Parathyroid adenoma (tissue), 2 donors: ENCODE measurements around the gene PUS7.
"Not testable (repeated sequence)": the region's sequence is repeated elsewhere in the genome, so short reads cannot be mapped to it uniquely, and the experiment has no call there.

Experiments used
- H2AFZ ChIP-seq: fragments of 300-600 bp; sonication (generic); one replicate; pipeline ENCODE4 v1.7.0; 2017; ENCODE audit warnings: antibody characterized with exemption, mild to moderate bottlenecking
- H3K27ac ChIP-seq: fragments of 300-600 bp; sonication (generic); one replicate; pipeline ENCODE4 v1.7.0; 2017
- H3K27me3 ChIP-seq: fragments of 300-600 bp; sonication (generic); one replicate; pipeline ENCODE4 v1.7.0; 2017; ENCODE audit warnings: low read length; ENCODE audit not compliant: control insufficient read depth, insufficient read depth
- H3K36me3 ChIP-seq: fragments of 300-600 bp; sonication (generic); one replicate; pipeline ENCODE4 v1.7.0; 2017; ENCODE audit warnings: low read length; ENCODE audit not compliant: control insufficient read depth, insufficient read depth
- H3K4me1 ChIP-seq: fragments of 300-600 bp; sonication (generic); one replicate; pipeline ENCODE4 v1.7.0; 2017; ENCODE audit warnings: control low read depth
- H3K4me2 ChIP-seq: fragments of 300-600 bp; sonication (generic); one replicate; pipeline ENCODE4 v1.7.0; 2017; ENCODE audit warnings: low read length
- H3K4me3 ChIP-seq: fragments of 300-600 bp; sonication (generic); one replicate; pipeline ENCODE4 v1.7.0; 2017; ENCODE audit warnings: low read depth, low read length
- H3K79me2 ChIP-seq: fragments of 300-600 bp; sonication (generic); one replicate; pipeline ENCODE4 v1.7.0; 2017; ENCODE audit warnings: control low read depth
- H3K9ac ChIP-seq: fragments of 300-600 bp; sonication (generic); one replicate; pipeline ENCODE4 v1.7.0; 2017; ENCODE audit warnings: mild to moderate bottlenecking
- H3K9me3 ChIP-seq: fragments of 300-600 bp; sonication (generic); one replicate; pipeline ENCODE4 v1.7.0; 2017; ENCODE audit warnings: low read length; ENCODE audit not compliant: control insufficient read depth
- TF ChIP-seq, protein P1 (sequence below): fragments of 300-600 bp; sonication (generic); IDR thresholded peaks from one replicate; pipeline ENCODE4 v1.7.0; 2017; ENCODE audit warnings: antibody characterized with exemption, mild to moderate bottlenecking
- donor health status: primary hyperparathyroidism.

Gene PUS7

DNA sequence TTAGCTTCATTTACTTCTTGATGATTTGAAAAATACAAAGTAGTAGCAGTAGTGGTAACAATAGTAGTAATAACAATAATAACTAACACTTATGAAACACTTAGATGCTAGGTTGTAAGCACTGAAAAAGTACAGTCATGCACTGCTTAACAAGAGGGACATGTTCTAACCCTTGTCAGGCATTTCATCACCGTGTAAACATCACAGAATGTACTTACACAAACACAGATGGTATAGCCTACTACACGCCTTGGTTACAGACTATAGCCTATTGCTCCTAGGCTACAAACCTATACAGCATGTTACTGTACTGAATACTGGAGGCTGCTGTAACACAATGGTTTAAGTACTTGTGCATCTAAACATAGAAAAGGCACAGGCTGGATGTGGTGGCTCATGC is 60.6 kb downstream of the PUS7 start:
- TF ChIP-seq, protein P1, sequence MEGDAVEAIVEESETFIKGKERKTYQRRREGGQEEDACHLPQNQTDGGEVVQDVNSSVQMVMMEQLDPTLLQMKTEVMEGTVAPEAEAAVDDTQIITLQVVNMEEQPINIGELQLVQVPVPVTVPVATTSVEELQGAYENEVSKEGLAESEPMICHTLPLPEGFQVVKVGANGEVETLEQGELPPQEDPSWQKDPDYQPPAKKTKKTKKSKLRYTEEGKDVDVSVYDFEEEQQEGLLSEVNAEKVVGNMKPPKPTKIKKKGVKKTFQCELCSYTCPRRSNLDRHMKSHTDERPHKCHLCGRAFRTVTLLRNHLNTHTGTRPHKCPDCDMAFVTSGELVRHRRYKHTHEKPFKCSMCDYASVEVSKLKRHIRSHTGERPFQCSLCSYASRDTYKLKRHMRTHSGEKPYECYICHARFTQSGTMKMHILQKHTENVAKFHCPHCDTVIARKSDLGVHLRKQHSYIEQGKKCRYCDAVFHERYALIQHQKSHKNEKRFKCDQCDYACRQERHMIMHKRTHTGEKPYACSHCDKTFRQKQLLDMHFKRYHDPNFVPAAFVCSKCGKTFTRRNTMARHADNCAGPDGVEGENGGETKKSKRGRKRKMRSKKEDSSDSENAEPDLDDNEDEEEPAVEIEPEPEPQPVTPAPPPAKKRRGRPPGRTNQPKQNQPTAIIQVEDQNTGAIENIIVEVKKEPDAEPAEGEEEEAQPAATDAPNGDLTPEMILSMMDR = no peak
- Histone ChIP-seq H2AFZ (no peak overlapping the region), H3K9ac (no peak overlapping the region), H3K9me3 (no peaks in the 10 kb centered on the region), H3K27ac (no peak overlapping the region), H3K36me3 (no peaks in the 10 kb centered on the region), H3K27me3 (no peaks in the 10 kb centered on the region), H3K79me2 (no peaks in the 10 kb centered on the region), H3K4me2 (no peak overlapping the region), H3K4me3 (no peak overlapping the region), H3K4me1 (no peaks in the 10 kb centered on the region)

DNA sequence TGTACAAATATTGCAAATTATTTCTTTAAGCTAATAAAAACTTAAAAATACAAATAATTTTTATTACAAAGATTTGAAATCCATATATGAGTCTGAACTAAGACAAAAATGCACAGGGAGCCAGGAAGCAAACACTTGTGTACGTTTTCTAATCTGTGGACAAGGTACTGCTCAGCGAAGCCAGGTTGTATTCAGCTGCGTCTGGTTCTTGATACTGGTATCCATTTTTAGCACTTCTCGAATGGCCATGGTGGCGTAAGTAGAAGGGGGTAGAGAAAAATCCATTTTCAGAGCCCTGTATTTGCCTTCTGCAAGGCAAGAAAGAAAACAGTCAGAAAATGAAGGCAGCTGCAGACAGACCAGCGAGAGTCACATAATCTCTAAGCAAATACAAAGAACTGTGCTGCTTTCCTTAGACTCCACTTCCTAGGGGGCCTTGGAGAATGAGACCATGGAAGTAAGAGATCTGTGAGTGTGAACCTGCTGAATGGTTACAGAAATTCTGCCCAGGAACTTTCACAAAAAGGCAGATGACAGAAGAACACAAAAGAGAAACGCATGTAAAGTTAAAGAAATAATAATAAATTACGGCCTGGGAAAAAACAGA is 64.3 kb downstream of the PUS7 start:
- Histone ChIP-seq H3K4me3 (no peak overlapping the region), H3K36me3 (no peaks in the 10 kb centered on the region)

DNA sequence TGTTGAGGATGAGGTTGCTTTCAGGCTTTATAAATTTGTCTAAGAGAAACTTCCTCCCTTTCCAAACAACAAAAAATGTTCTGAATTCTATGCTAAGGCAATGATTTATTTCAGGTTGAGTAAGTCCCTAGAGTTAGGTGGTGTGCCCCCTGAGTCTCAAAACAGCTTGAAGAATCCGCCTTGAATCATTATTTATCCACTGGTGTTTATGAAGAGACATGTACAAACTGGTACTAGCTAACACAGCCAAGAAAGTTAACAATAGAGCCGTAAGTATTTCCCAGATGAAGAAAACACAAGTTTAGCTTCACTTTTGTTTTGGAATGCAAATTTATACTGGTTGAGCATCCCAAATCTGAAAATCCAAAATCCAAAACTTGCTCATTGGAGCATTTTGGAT is 67.2 kb downstream of the PUS7 start:
- Histone ChIP-seq H3K4me3 (no peak overlapping the region), H3K27me3 (no peaks in the 10 kb centered on the region), H3K4me1 (no peaks in the 10 kb centered on the region), H3K4me2 (no peak overlapping the region), H3K9ac (no peak overlapping the region), H3K9me3 (no peaks in the 10 kb centered on the region), H3K36me3 (no peaks in the 10 kb centered on the region), H3K27ac (no peak overlapping the region), H2AFZ (no peak overlapping the region), H3K79me2 (no peaks in the 10 kb centered on the region)
- TF ChIP-seq, protein P1 = no peak

More for the DNA sequence above, 64.3 kb downstream of the PUS7 start:
- H3K9ac ChIP-seq = no peak overlapping the region
- H3K27ac ChIP-seq = no peak overlapping the region
- no peaks in the 10 kb centered on the region for H3K9me3 ChIP-seq
- no peak overlapping the region for H3K4me2 ChIP-seq
- no peak overlapping the region for H2AFZ ChIP-seq
- H3K4me1 ChIP-seq = no peaks in the 10 kb centered on the region
- H3K27me3 ChIP-seq = no peaks in the 10 kb centered on the region
- H3K79me2 ChIP-seq = no peaks in the 10 kb centered on the region
- TF ChIP-seq, protein P1 = no peak

- TF ChIP-seq, protein P1 = no peak
- no peaks in the 10 kb centered on the region for H3K27me3 ChIP-seq
- no peak overlapping the region for H2AFZ ChIP-seq
- no peaks in the 10 kb centered on the region for H3K4me1 ChIP-seq
- no peak overlapping the region for H3K9ac ChIP-seq
- no peaks in the 10 kb centered on the region for H3K9me3 ChIP-seq
- no peak overlapping the region for H3K27ac ChIP-seq
- H3K36me3 ChIP-seq = no peaks in the 10 kb centered on the region
- H3K79me2 ChIP-seq = no peaks in the 10 kb centered on the region
- H3K4me3 ChIP-seq = no peak overlapping the region
- H3K4me2 ChIP-seq = no peak overlapping the region
These were observed 67.8 kb downstream of the PUS7 start for GRCh38 chr7:105454095-105454747.

- Histone ChIP-seq H3K79me2 (no peaks in the 10 kb centered on the region), H2AFZ (no peak overlapping the region), H3K4me1 (no peaks in the 10 kb centered on the region), H3K4me3 (no peak overlapping the region), H3K9ac (no peak overlapping the region), H3K4me2 (no peak overlapping the region), H3K9me3 (no peaks in the 10 kb centered on the region), H3K36me3 (no peaks in the 10 kb centered on the region), H3K27ac (no peak overlapping the region), H3K27me3 (no peaks in the 10 kb centered on the region)
- TF ChIP-seq, protein P1 = no peak
These were observed 70.0 kb downstream of the PUS7 start for GRCh38 chr7:105452085-105452484.

GRCh38 chr7:105450870-105451269 is 71.2 kb downstream of the PUS7 start:
- H2AFZ ChIP-seq, H3K9ac ChIP-seq, H3K4me2 ChIP-seq, H3K4me3 ChIP-seq, H3K36me3 ChIP-seq, H3K79me2 ChIP-seq, H3K9me3 ChIP-seq, H3K27ac ChIP-seq, H3K4me1 ChIP-seq, H3K27me3 ChIP-seq: not testable (repeated sequence)
